DOHH2 (cell line): Measurements from ENCODE around the gene KIF26A.

Experiments
- H3F3A ChIP-seq: fragments of 200-600 bp; sonication (generic), shearing (Covaris generic); 2 replicates; pipeline ENCODE4 v1.6.0; 2016; ENCODE audit warnings: antibody characterized with exemption, mild to moderate bottlenecking; ENCODE audit not compliant: control insufficient read depth, insufficient read depth
- H3K27ac ChIP-seq: fragments of 200-600 bp; sonication (generic); 2 replicates; pipeline ENCODE4 v1.5.1; 2014; ENCODE audit warnings: low read depth, mild to moderate bottlenecking, low read length, moderate library complexity
- H3K27me3 ChIP-seq: fragments of 200-600 bp; sonication (generic); 2 replicates; pipeline ENCODE4 v1.6.1; 2014; ENCODE audit warnings: mild to moderate bottlenecking, low read length, mixed read lengths; ENCODE audit not compliant: control insufficient read depth
- H3K36me3 ChIP-seq: fragments of 200-600 bp; sonication (generic); 2 replicates; pipeline ENCODE4 v1.6.1; 2014; ENCODE audit warnings: mild to moderate bottlenecking, low read length, moderate library complexity, mixed read lengths; ENCODE audit not compliant: control insufficient read depth
- H3K4me1 ChIP-seq: fragments of 200-600 bp; sonication (generic); 2 replicates; pipeline ENCODE4 v1.6.1; 2014; ENCODE audit warnings: mild to moderate bottlenecking, low read length, mixed read lengths; ENCODE audit not compliant: control insufficient read depth
- H3K4me2 ChIP-seq: fragments of 200-600 bp; sonication (generic); 2 replicates; pipeline ENCODE4 v1.6.0; 2014; ENCODE audit warnings: mild to moderate bottlenecking, low read length, moderate library complexity
- H3K4me3 ChIP-seq: fragments of 200-600 bp; sonication (generic); 2 replicates; pipeline ENCODE4 v1.5.1; 2014; ENCODE audit warnings: mild to moderate bottlenecking, low read length, mixed read lengths
- H3K79me2 ChIP-seq: fragments of 200-600 bp; sonication (generic); 2 replicates; pipeline ENCODE4 v1.6.1; 2014; ENCODE audit warnings: mild to moderate bottlenecking, low read length, mixed read lengths; ENCODE audit not compliant: control insufficient read depth
- H3K9me2 ChIP-seq: fragments of 200-600 bp; sonication (generic); replicated peaks from 2 replicates; pipeline ENCODE4 v1.6.1; 2014; ENCODE audit warnings: mild to moderate bottlenecking, low read length, mixed read lengths; ENCODE audit not compliant: control insufficient read depth
- H3K9me3 ChIP-seq: fragments of 200-600 bp; sonication (generic); 2 replicates; pipeline ENCODE4 v1.6.1; 2014; ENCODE audit warnings: antibody characterized with exemption, low read length, mixed read lengths; ENCODE audit not compliant: control insufficient read depth, insufficient read depth
- H4K20me1 ChIP-seq: fragments of 200-600 bp; sonication (generic); 2 replicates; pipeline ENCODE4 v1.6.0; 2014; ENCODE audit warnings: low read depth, mild to moderate bottlenecking, antibody characterized with exemption, low read length, moderate library complexity; ENCODE audit not compliant: control insufficient read depth, insufficient read depth
- EZH2phosphoT487 ChIP-seq: fragments of 200-600 bp; sonication (generic); IDR thresholded peaks from 2 replicates; pipeline ENCODE4 v1.6.1; 2017; ENCODE audit warnings: borderline replicate concordance, mild to moderate bottlenecking, antibody characterized with exemption, low read length, moderate library complexity, mixed read lengths
- TF ChIP-seq, protein P1 (sequence below): fragments of 200-600 bp; sonication (generic); IDR thresholded peaks from one replicate; pipeline ENCODE4 v1.5.1; 2014; ENCODE audit warnings: antibody characterized with exemption, mild to moderate bottlenecking, low read depth, low read length; ENCODE audit not compliant: poor library complexity, severe bottlenecking

KIF26A gene

DNA sequence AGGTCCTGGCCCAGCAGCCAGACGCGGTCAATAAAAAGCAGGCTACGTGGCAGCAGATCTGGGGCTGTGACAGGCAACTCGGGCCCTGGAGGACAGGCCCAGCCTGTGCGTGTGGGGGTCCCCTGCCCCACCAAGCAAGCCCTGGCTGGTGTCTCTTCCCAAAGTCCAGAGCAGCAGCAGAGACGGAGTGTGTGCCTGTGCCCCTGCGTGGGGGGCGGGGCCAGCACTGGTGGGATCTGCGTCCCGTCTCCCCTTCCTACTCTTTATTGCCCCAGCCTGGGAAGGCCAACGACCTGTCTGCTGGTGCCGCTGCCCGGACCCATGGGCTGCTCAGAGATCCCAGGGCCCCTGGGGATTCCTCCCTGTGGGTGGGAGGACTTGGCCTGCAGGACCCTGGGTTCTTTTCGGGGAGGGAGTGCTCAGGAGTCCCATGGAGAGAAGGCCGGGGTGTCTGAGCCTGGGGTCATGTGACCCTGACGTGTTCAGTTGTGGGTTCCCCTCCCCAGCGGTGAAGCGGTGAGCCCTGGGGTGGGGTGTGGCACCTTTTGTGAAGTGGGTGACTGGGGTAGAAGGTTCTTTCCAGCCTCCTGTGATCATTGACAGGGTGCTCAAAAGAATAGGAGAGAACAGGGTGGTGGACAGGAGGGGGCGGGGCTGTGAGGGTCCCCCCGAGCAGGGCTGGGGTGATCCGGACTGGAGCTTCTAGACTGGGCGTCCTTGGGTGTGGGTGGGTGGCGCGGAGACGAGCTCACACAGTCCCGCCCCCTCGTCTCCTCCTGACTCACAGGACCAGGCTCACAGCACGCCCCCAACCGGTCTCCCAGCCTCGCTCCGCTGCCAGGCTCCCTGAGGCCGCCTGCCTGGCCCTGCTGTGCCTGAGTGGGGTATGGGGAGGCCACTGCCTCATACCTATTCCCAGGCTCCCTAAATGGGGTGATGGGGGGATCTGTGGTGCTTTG lies 30.5 kb upstream of the KIF26A start:
- Histone ChIP-seq H3F3A (no peaks in the 10 kb centered on the region), H3K9me3 (no peaks in the 10 kb centered on the region), H3K4me3 (no peak overlapping the region), H3K4me1 (no peaks in the 10 kb centered on the region), H3K4me2 (no peak overlapping the region), H3K9me2 (no peaks in the 10 kb centered on the region), H3K36me3 (no peaks in the 10 kb centered on the region), H3K79me2 (no peaks in the 10 kb centered on the region), H3K27ac (no peak overlapping the region), H3K27me3 (no peaks in the 10 kb centered on the region), H4K20me1 (no peaks in the 10 kb centered on the region)
- TF ChIP-seq EZH2phosphoT487, result no peak
- TF ChIP-seq, protein P1, sequence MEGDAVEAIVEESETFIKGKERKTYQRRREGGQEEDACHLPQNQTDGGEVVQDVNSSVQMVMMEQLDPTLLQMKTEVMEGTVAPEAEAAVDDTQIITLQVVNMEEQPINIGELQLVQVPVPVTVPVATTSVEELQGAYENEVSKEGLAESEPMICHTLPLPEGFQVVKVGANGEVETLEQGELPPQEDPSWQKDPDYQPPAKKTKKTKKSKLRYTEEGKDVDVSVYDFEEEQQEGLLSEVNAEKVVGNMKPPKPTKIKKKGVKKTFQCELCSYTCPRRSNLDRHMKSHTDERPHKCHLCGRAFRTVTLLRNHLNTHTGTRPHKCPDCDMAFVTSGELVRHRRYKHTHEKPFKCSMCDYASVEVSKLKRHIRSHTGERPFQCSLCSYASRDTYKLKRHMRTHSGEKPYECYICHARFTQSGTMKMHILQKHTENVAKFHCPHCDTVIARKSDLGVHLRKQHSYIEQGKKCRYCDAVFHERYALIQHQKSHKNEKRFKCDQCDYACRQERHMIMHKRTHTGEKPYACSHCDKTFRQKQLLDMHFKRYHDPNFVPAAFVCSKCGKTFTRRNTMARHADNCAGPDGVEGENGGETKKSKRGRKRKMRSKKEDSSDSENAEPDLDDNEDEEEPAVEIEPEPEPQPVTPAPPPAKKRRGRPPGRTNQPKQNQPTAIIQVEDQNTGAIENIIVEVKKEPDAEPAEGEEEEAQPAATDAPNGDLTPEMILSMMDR, result no peak

DNA sequence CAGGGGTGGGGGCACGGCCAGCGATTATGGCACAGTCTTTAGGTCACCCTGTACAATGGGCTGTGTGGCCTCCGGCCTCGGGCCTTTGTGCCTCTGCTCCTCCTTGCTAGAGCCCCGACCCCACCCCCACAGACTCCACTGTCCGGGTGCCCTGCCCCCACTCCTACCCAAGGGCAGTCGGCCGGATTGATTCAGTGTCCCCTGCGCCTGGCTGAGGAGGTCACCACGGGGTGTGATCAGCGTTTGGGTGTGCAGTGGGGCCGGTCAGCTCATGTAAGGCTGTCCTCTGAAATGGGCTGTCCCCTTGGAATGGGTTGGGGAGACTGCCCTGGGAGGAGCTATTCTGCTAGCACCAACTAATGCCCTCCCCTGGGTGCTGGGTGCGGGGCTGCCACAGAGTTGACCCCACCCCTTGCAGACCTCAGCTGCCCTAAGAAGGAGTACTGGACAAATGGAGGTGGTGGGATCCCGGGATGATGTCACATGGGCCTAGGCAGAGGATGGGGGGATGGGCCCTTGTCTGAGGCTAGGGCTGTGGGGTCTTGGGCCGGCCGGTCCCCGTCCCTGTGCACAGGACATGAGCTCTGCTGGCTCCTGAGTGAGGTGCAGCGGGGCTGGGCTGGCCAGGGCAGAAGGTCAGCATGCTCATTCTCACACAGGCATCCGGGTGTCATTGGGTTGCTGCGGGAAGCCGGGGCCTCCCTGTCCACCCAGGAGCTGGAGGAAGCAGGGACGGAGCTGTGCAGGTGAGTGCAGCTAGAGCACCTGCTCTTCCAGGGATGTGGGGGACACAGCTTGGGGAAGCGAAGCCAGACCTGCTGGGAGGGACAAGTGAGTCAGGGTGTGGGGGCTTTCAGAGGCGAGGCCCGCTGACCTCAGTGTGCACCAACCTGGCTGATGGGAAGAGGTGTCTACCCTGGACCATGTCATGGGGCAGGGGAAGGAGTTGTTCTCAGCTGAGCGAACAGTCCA lies 29.5 kb upstream of the KIF26A start:
- Histone ChIP-seq H3K4me1 (no peaks in the 10 kb centered on the region), H3K9me2 (no peaks in the 10 kb centered on the region), H3K27me3 (no peaks in the 10 kb centered on the region), H3K27ac (no peak overlapping the region), H3K9me3 (no peaks in the 10 kb centered on the region), H3K4me3 (no peak overlapping the region), H3F3A (no peaks in the 10 kb centered on the region), H4K20me1 (no peaks in the 10 kb centered on the region), H3K79me2 (no peaks in the 10 kb centered on the region), H3K4me2 (no peak overlapping the region), H3K36me3 (no peaks in the 10 kb centered on the region)
- no peak for TF ChIP-seq EZH2phosphoT487
- TF ChIP-seq, protein P1, result no peak

DNA sequence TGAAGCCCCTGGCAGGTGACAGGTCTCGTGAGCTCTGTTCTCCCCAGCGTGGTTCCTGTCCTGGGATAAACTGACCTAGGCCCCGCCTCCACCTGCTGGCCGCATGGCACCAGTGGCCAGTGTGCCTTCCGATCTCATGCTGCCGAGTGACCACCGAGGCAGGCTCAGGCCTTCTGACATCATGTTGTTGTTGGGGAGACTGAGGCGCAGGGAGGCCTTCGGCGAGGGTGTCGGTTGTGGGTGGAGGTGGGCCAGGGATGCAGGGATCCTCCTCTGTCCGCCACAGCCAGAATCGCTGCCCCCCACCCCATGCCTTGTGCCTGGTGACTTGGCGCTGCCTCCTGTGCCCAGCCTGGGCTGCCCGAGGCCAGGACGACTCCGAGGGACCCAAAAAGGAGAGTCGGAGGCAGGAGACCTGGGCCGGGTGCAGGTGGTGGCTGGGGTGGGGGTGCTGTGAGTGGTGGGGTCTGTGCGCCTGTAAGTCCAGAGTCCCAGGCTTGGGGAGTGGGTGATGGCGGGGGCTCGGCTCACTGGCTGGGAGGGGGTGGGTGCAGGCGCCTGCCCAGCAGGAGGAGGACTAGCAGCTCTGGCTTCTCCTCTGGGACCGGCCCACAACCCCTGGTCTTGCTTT lies 28.5 kb upstream of the KIF26A start:
- TF ChIP-seq, protein P1, result no peak
- no peak for TF ChIP-seq EZH2phosphoT487
- Histone ChIP-seq H3K4me3 (no peak overlapping the region), H3K36me3 (no peaks in the 10 kb centered on the region), H3K27me3 (no peaks in the 10 kb centered on the region), H3K79me2 (no peaks in the 10 kb centered on the region), H3K4me1 (no peaks in the 10 kb centered on the region), H3K4me2 (no peak overlapping the region), H4K20me1 (no peaks in the 10 kb centered on the region), H3F3A (no peaks in the 10 kb centered on the region), H3K9me2 (no peaks in the 10 kb centered on the region), H3K9me3 (no peaks in the 10 kb centered on the region), H3K27ac (no peak overlapping the region)
